Measurements from ENCODE around the gene APIP. TPM values are rescaled to one million over a fixed set of nuclear protein-coding genes. Genes with fewer than 3 reads are reported as not detected.

Gene APIP
- total and polyA plus RNA-seq, 2 of the 8 experiments (the other 6 are each of a cell fraction or from before 2014, with no cell fraction given): 10.4 to 25.7 TPM

DNA sequence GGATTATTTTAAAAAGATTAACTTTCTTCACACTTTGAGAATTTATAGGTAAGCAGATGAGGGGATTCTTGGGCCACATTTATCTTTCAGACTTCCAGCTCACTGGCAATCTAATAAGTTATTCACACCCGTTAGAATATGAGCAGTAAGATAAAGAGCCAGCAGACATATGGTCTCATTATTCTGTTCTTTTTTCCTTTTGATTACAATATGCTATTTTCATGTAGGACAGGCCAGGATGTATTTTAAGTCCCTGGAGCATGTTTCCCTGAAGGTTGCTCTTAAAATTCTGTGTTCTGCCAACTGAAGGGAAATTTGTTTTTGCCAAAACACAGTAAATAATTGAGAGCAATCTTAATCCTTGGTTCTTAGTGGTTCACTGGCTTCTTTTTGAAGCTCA lies 22.4 kb upstream of the APIP start:
- H3K18ac ChIP-seq (ENCODE audit: extremely low read depth, low read length): no peak overlapping the region
- FAIRE-seq: no peak
- H3K4ac ChIP-seq (replicated peaks; ENCODE audit: insufficient read length, low read depth, low read length): no peak overlapping the region
- no peak overlapping the region for H4K8ac ChIP-seq (ENCODE audit: extremely low read depth, insufficient read depth, low read length)
- H3K4me3 ChIP-seq (ENCODE audit: extremely low read depth in 1 of 4, insufficient read depth in 2 of 4, low read depth in 3 of 4, low read length in 4 of 4): no peak overlapping the region
- H2BK12ac ChIP-seq (ENCODE audit: low read depth, low read length): no peak overlapping the region
- H2AK5ac ChIP-seq (ENCODE audit: low read depth, low read length): no peak overlapping the region
- H3K14ac ChIP-seq (ENCODE audit: insufficient read length): no peak overlapping the region
- no peak overlapping the region for H4K91ac ChIP-seq (replicated peaks; ENCODE audit: insufficient read length, low read length)
- no peak overlapping the region for H2BK120ac ChIP-seq (replicated peaks; ENCODE audit: low read depth, low read length)
- H3K79me2 ChIP-seq (ENCODE audit: control insufficient read depth in 1 of 2, insufficient read depth in 2 of 2, low read length in 2 of 2): peaks cover 0 to 17% of the 10 kb centered on the region in 2 experiments; a peak in 2 of 4 replicates
- H2BK20ac ChIP-seq (ENCODE audit: low read length): no peak overlapping the region
- H2BK5ac ChIP-seq (ENCODE audit: low read depth, low read length): no peak overlapping the region
- H4K5ac ChIP-seq (ENCODE audit: insufficient read length, low read depth, low read length): no peak overlapping the region
- no peaks in the 10 kb centered on the region for H3K4me1 ChIP-seq (replicated peaks in 1 of 4; ENCODE audit: control insufficient read depth in 3 of 4, insufficient read depth in 4 of 4, low read length in 3 of 4)
- 88% methylated on average over 1 of the region's 1 CpG; no CpG with 5 or more reads in 1 of the 2 experiments for WGBS, 2 experiments (ENCODE audit: extremely low coverage in 1 of 2, insufficient coverage in 1 of 2, insufficient read length in 1 of 2, insufficient replicate concordance in 2 of 2, low coverage in 1 of 2, low lambda C conversion rate in 2 of 2, missing lambda C conversion rate in 1 of 2)
- H3K79me1 ChIP-seq (ENCODE audit: low read depth, low read length): no peaks in the 10 kb centered on the region; the same call in 1 of the 2 replicates
- no peak overlapping the region for H3K23ac ChIP-seq (ENCODE audit: insufficient read length)
- no peaks in the 10 kb centered on the region for H3K27me3 ChIP-seq (replicated peaks in 1 of 4; ENCODE audit: control insufficient read depth in 3 of 4, extremely low read depth in 1 of 4, insufficient read depth in 3 of 4, low read length in 3 of 4)
- H2AFZ ChIP-seq (ENCODE audit: low read length): no peak overlapping the region
- H3K9me3 ChIP-seq (ENCODE audit: insufficient read depth in 2 of 2, low read depth in 1 of 2, low read length in 1 of 2): no peaks in the 10 kb centered on the region
- ChIA-PET POLR2A (ENCODE audit: partially characterized antibody) (no interaction called here), CTCF (ENCODE audit: partially characterized antibody) (interaction anchor here (0.7 to 2.2 kb wide), 3 partner anchors 9 to 278 kb away, joined by 3 to 5 read pairs (median 3); no protein-coding TSS in a partner anchor)
- H2BK15ac ChIP-seq (ENCODE audit: low read length): no peak overlapping the region
- no peaks in the 10 kb centered on the region for H3K36me3 ChIP-seq (ENCODE audit: control insufficient read depth in 2 of 4, insufficient read depth in 4 of 4, low read length in 3 of 4)
- no peak overlapping the region for H3K56ac ChIP-seq (replicated peaks; ENCODE audit: insufficient read length, low read depth, low read length)
- no peak overlapping the region for H3K27ac ChIP-seq (ENCODE audit: low read depth, low read length)
- H4K20me1 ChIP-seq (replicated peaks in 1 of 2; ENCODE audit: control insufficient read depth in 1 of 2, insufficient read depth in 2 of 2, low read length in 2 of 2): peaks cover 0 to 3% of the 10 kb centered on the region in 2 experiments
- no peak overlapping the region for H3K4me2 ChIP-seq (ENCODE audit: insufficient read depth in 1 of 2, low read depth in 2 of 2, low read length in 2 of 2)
- no peaks in the 10 kb centered on the region for H3K23me2 ChIP-seq (ENCODE audit: low read depth, low read length)
- no peak overlapping the region for H3K9ac ChIP-seq (replicated peaks in 1 of 4; ENCODE audit: extremely low read depth in 1 of 4, low read depth in 3 of 4, low read length in 3 of 4)
- no peak for DNase-seq (ENCODE audit: low read depth in 1 of 2, low spot score in 2 of 2)
- TF ChIP-seq RFX5 (IDR thresholded peaks at IDR 0.05; ENCODE audit: borderline replicate concordance, low read depth, low read length) (no peak), TEAD4 (IDR thresholded peaks at IDR 0.05; ENCODE audit: low read depth, low read length) (no peak), EZH2 (IDR thresholded peaks at IDR 0.05; ENCODE audit: low read depth, low read length, severe bottlenecking) (no peak), HDAC2 (IDR thresholded peaks at IDR 0.05; ENCODE audit: borderline replicate concordance in 1 of 2, low read depth in 2 of 2, low read length in 2 of 2) (no peak), TCF12 (IDR thresholded peaks at IDR 0.05; ENCODE audit: low read depth, low read length) (no peak), ASH2L (IDR thresholded peaks at IDR 0.05; ENCODE audit: low read length) (no peak), TAF1 (IDR thresholded peaks at IDR 0.05; ENCODE audit: low read depth, low read length) (no peak), JUN (IDR thresholded peaks at IDR 0.05; ENCODE audit: low read depth, low read length) (no peak), CBX5 (IDR thresholded peaks at IDR 0.05; ENCODE audit: low read depth, low read length) (no peak), EP300 (IDR thresholded peaks at IDR 0.05; ENCODE audit: borderline replicate concordance in 1 of 2, low read depth in 2 of 2, low read length in 2 of 2) (no peak), TAF7 (optimal IDR thresholded peaks at IDR 0.05; ENCODE audit: borderline replicate concordance, low read depth, low read length) (no peak)
- TF ChIP-seq, protein P1, sequence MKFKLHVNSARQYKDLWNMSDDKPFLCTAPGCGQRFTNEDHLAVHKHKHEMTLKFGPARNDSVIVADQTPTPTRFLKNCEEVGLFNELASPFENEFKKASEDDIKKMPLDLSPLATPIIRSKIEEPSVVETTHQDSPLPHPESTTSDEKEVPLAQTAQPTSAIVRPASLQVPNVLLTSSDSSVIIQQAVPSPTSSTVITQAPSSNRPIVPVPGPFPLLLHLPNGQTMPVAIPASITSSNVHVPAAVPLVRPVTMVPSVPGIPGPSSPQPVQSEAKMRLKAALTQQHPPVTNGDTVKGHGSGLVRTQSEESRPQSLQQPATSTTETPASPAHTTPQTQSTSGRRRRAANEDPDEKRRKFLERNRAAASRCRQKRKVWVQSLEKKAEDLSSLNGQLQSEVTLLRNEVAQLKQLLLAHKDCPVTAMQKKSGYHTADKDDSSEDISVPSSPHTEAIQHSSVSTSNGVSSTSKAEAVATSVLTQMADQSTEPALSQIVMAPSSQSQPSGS (IDR thresholded peaks at IDR 0.05; ENCODE audit: low read length): no peak
